Esophagus (tissue), 2 donors: Measurements from ENCODE around the gene TMPRSS15. TPM values are rescaled to one million over a fixed set of nuclear protein-coding genes. Genes with fewer than 3 reads are reported as not detected.

Experiments
- H3K27ac ChIP-seq, 2 donors: one replicate each; pipeline ENCODE4 v1.5.1; 2013; ENCODE audit warnings: low read depth in 2 of 2, mild to moderate bottlenecking in 2 of 2, inconsistent platforms in 1 of 2, low read length in 1 of 2, moderate library complexity in 1 of 2
- H3K27me3 ChIP-seq, 2 donors: one replicate each; pipeline ENCODE4 v1.6.1; 2013; ENCODE audit warnings: low read length in 2 of 2, control low read depth in 1 of 2, mild to moderate bottlenecking in 1 of 2; ENCODE audit not compliant: insufficient read depth in 2 of 2, control insufficient read depth in 1 of 2
- H3K36me3 ChIP-seq, 2 donors: one replicate each; pipeline ENCODE4 v1.6.1; 2013; ENCODE audit warnings: low read length in 1 of 2; ENCODE audit not compliant: control insufficient read depth in 2 of 2, insufficient read depth in 2 of 2
- H3K4me1 ChIP-seq, 2 donors: one replicate each; pipeline ENCODE4 v1.6.1; 2013; ENCODE audit warnings: low read length in 1 of 2; ENCODE audit not compliant: control insufficient read depth in 2 of 2, insufficient read depth in 2 of 2
- H3K4me3 ChIP-seq, 2 donors: one replicate each; pipeline ENCODE4 v1.5.1; 2013; ENCODE audit warnings: low read length in 2 of 2, mild to moderate bottlenecking in 2 of 2, low read depth in 1 of 2, moderate library complexity in 1 of 2
- H3K9me3 ChIP-seq, 2 donors: one replicate each; pipeline ENCODE4 v1.6.1; 2013; ENCODE audit warnings: mild to moderate bottlenecking in 2 of 2, low read depth in 1 of 2, low read length in 1 of 2, moderate library complexity in 1 of 2; ENCODE audit not compliant: control insufficient read depth in 2 of 2, insufficient read depth in 1 of 2
- WGBS, 2 donors: extraction: QIAGEN DNeasy Blood & Tissue Kit; methylation state at CpG; one replicate each; pipeline ENCODE4 v1.1.7; 2013; 5-methylcytosine and 5-hydroxymethylcytosine counted together
- polyA plus RNA-seq, 2 donors: library from polyadenylated mRNA; stranded (reverse); fragments of 200-250 nt; gene quantifications; one replicate each; pipeline ENCODE4 v1.2.3, GENCODE V29; 2013
- donor health status: healthy with polysubstance abuse.
- donor health status: Bipolar disorder and iron deficiency.

The TMPRSS15 gene
- polyA plus RNA-seq, result not detected

- Histone ChIP-seq H3K27ac (no peak within 1 kb of the TSS), H3K36me3 (no peaks in the 10 kb centered on the region), H3K27me3 (no peaks in the 10 kb centered on the region), H3K4me1 (no peaks in the 10 kb centered on the region), H3K4me3 (no peak within 1 kb of the TSS), H3K9me3 (no peaks in the 10 kb centered on the region)
- 51 to 56% methylated on average over 1 of the region's 1 CpG for WGBS, 2 donors
These were observed at the start of gene TMPRSS15 for GRCh38 chr21:18403735-18404450. TMPRSS15 (minus strand) TSS chr21:18403785; CDS start chr21:18403622, 163 bp downstream.

GRCh38 chr21:18451670-18452069, 48.1 kb upstream of the TMPRSS15 start:
- H3K4me3 ChIP-seq, result no peak overlapping the region
- H3K36me3 ChIP-seq, result no peaks in the 10 kb centered on the region
- H3K27me3 ChIP-seq, result no peaks in the 10 kb centered on the region
- 77 to 92% methylated on average over 2 of the region's 2 CpGs for WGBS, 2 donors
- H3K4me1 ChIP-seq, result no peaks in the 10 kb centered on the region
- H3K9me3 ChIP-seq, result no peaks in the 10 kb centered on the region
- H3K27ac ChIP-seq, result no peak overlapping the region

GRCh38 chr21:18449605-18450550, 46.3 kb upstream of the TMPRSS15 start:
- no peaks in the 10 kb centered on the region for H3K9me3 ChIP-seq
- no peak overlapping the region for H3K27ac ChIP-seq
- H3K4me3 ChIP-seq, result no peak overlapping the region
- H3K36me3 ChIP-seq, result no peaks in the 10 kb centered on the region
- no peaks in the 10 kb centered on the region for H3K27me3 ChIP-seq
- no peaks in the 10 kb centered on the region for H3K4me1 ChIP-seq
- WGBS, 2 donors, result 63% methylated on average over 8 of the region's 8 CpGs

GRCh38 chr21:18443701-18444100, 40.1 kb upstream of the TMPRSS15 start:
- H3K4me3 ChIP-seq, result no peak overlapping the region

GRCh38 chr21:18443085-18443484, 39.5 kb upstream of the TMPRSS15 start:
- 65% methylated on average over 7 of the region's 7 CpGs for WGBS, 2 donors
- Histone ChIP-seq H3K4me1 (no peaks in the 10 kb centered on the region), H3K4me3 (no peak overlapping the region), H3K27me3 (no peaks in the 10 kb centered on the region), H3K9me3 (peaks cover 0 to 8% of the 10 kb centered on the region in 2 donors), H3K36me3 (no peaks in the 10 kb centered on the region), H3K27ac (no peak overlapping the region)

More at GRCh38 chr21:18443701-18444100, 40.1 kb upstream of the TMPRSS15 start:
- Histone ChIP-seq H3K27me3 (no peaks in the 10 kb centered on the region), H3K4me1 (no peaks in the 10 kb centered on the region), H3K27ac (no peak overlapping the region), H3K36me3 (no peaks in the 10 kb centered on the region), H3K9me3 (peaks cover 0 to 8% of the 10 kb centered on the region in 2 donors)
- 66 to 71% methylated on average over 6 of the region's 6 CpGs for WGBS, 2 donors

- H3K9me3 ChIP-seq, result no peaks in the 10 kb centered on the region
- H3K27ac ChIP-seq, result no peak overlapping the region
- H3K27me3 ChIP-seq, result no peaks in the 10 kb centered on the region
- H3K4me3 ChIP-seq, result no peak overlapping the region
- H3K4me1 ChIP-seq, result no peaks in the 10 kb centered on the region
- H3K36me3 ChIP-seq, result no peaks in the 10 kb centered on the region
- 77 to 83% methylated on average over 2 of the region's 2 CpGs for WGBS, 2 donors
These were observed 26.8 kb upstream of the TMPRSS15 start for GRCh38 chr21:18430341-18430740.

- Histone ChIP-seq H3K4me1 (no peaks in the 10 kb centered on the region), H3K9me3 (no peaks in the 10 kb centered on the region), H3K4me3 (no peak overlapping the region), H3K27ac (no peak overlapping the region), H3K27me3 (no peaks in the 10 kb centered on the region), H3K36me3 (no peaks in the 10 kb centered on the region)
- 41 to 47% methylated on average over 4 of the region's 4 CpGs for WGBS, 2 donors
These were observed 20.7 kb upstream of the TMPRSS15 start for GRCh38 chr21:18424276-18424675.

- Histone ChIP-seq H3K9me3 (no peaks in the 10 kb centered on the region), H3K36me3 (no peaks in the 10 kb centered on the region), H3K4me3 (no peak overlapping the region), H3K27ac (no peak overlapping the region), H3K4me1 (no peaks in the 10 kb centered on the region), H3K27me3 (no peaks in the 10 kb centered on the region)
- WGBS, 2 donors, result 58 to 66% methylated on average over 3 of the region's 3 CpGs
These were observed 13.7 kb upstream of the TMPRSS15 start for GRCh38 chr21:18417141-18417790.

- WGBS, 2 donors, result 23 to 27% methylated on average over 5 of the region's 5 CpGs
- Histone ChIP-seq H3K4me3 (no peak overlapping the region), H3K27ac (no peak overlapping the region), H3K27me3 (no peaks in the 10 kb centered on the region), H3K36me3 (no peaks in the 10 kb centered on the region), H3K4me1 (no peaks in the 10 kb centered on the region), H3K9me3 (no peaks in the 10 kb centered on the region)
These were observed 8.0 kb upstream of the TMPRSS15 start for GRCh38 chr21:18411565-18411964.
